CD14-positive monocyte (primary cell): ENCODE results near the gene MED28. TPM values are rescaled to one million over a fixed set of nuclear protein-coding genes. Genes with fewer than 3 reads are reported as not detected.

ENCODE experiments used
- DNase-seq, 3 donors: peaks; one replicate each; pipeline ENCODE4 v3.0.0-alpha.2; 2011 to 2022
- H2AFZ ChIP-seq: 2 replicates; pipeline ENCODE4 v1.6.0; 2012; ENCODE audit warnings: mild to moderate bottlenecking, low read depth, low read length, inconsistent platforms; ENCODE audit not compliant: insufficient read depth, poor library complexity, severe bottlenecking
- H3K27ac ChIP-seq, 2 donors: 1 replicate in 1 of 2; 2 replicates in 1 of 2; pipeline ENCODE4 v1.5.1; 2012 to 2013; ENCODE audit warnings: low read length in 2 of 2, control low read depth in 1 of 2, inconsistent platforms in 1 of 2, low read depth in 1 of 2, mild to moderate bottlenecking in 1 of 2
- H3K27me3 ChIP-seq, 2 donors: one replicate each; pipeline versions ENCODE4 v1.6.0 to v1.6.1; 2011 to 2013; ENCODE audit warnings: low read length in 2 of 2; ENCODE audit not compliant: control insufficient read depth in 2 of 2, insufficient read depth in 2 of 2
- H3K36me3 ChIP-seq, 2 donors: replicated peaks in 1 of 2; 1 replicate in 1 of 2; 2 replicates in 1 of 2; pipeline versions ENCODE4 v1.5.1 to v1.6.1; 2012 to 2013; ENCODE audit warnings: low read length in 2 of 2, control low read depth in 1 of 2, inconsistent platforms in 1 of 2, mild to moderate bottlenecking in 1 of 2; ENCODE audit not compliant: insufficient read depth in 2 of 2, control insufficient read depth in 1 of 2
- H3K4me1 ChIP-seq, 2 donors: 1 replicate in 1 of 2; 2 replicates in 1 of 2; pipeline versions ENCODE4 v1.5.1 to v1.6.1; 2012 to 2013; ENCODE audit warnings: low read length in 2 of 2, control low read depth in 1 of 2, inconsistent platforms in 1 of 2, mild to moderate bottlenecking in 1 of 2, moderate library complexity in 1 of 2; ENCODE audit not compliant: insufficient read depth in 2 of 2, control insufficient read depth in 1 of 2
- H3K4me2 ChIP-seq: replicated peaks from 2 replicates; pipeline ENCODE3; 2012; ENCODE audit warnings: low read length, moderate library complexity, mild to moderate bottlenecking; ENCODE audit not compliant: poor library complexity, severe bottlenecking; ENCODE audit errors: extremely low read depth
- H3K4me3 ChIP-seq, 3 experiments: fragments of 200-600 bp in 1 of 3; sonication (generic) in 1 of 3; replicated peaks in 1 of 3; 1 replicate in 2 of 3; 2 replicates in 1 of 3; pipeline ENCODE4 v1.5.1; 2011 to 2013; ENCODE audit warnings: low read length in 3 of 3, mild to moderate bottlenecking in 3 of 3, control low read depth in 2 of 3, low read depth in 2 of 3, inconsistent platforms in 1 of 3, moderate library complexity in 1 of 3
- H3K79me2 ChIP-seq: 2 replicates; pipeline ENCODE4 v1.6.0; 2012; ENCODE audit warnings: mild to moderate bottlenecking, control low read depth, inconsistent platforms, low read length, moderate library complexity; ENCODE audit not compliant: insufficient read depth
- H3K9ac ChIP-seq: 2 replicates; pipeline ENCODE4 v1.6.0; 2017; ENCODE audit warnings: low read length, mild to moderate bottlenecking; ENCODE audit not compliant: insufficient read depth, poor library complexity, severe bottlenecking
- H3K9me3 ChIP-seq, 2 donors: replicated peaks in 1 of 2; 1 replicate in 1 of 2; 2 replicates in 1 of 2; pipeline versions ENCODE4 v1.5.1 to v1.6.1; 2012 to 2013; ENCODE audit warnings: low read length in 2 of 2, control low read depth in 1 of 2; ENCODE audit not compliant: control insufficient read depth in 1 of 2, insufficient read depth in 1 of 2
- H4K20me1 ChIP-seq: 2 replicates; pipeline ENCODE4 v1.6.0; 2012; ENCODE audit warnings: mild to moderate bottlenecking, low read length, control low read depth, moderate library complexity; ENCODE audit not compliant: insufficient read depth
- H3K27ac Mint-ChIP-seq, 7 donors: one replicate each; pipeline ENCODE4 v1.8.0; 2020; ENCODE audit warnings: mild to moderate bottlenecking in 7 of 7, mixed read lengths in 7 of 7, moderate library complexity in 6 of 7, inconsistent platforms in 2 of 7
- H3K27me3 Mint-ChIP-seq, 3 donors: one replicate each; pipeline ENCODE4 v1.8.0; 2021 to 2022; ENCODE audit warnings: low read depth in 3 of 3, mild to moderate bottlenecking in 3 of 3, mixed read lengths in 3 of 3, moderate library complexity in 3 of 3, inconsistent platforms in 1 of 3
- H3K36me3 Mint-ChIP-seq, 2 donors: one replicate each; pipeline ENCODE4 v1.8.0; 2020; ENCODE audit warnings: mixed read lengths in 2 of 2, inconsistent platforms in 1 of 2, mild to moderate bottlenecking in 1 of 2
- H3K4me1 Mint-ChIP-seq: one replicate; pipeline ENCODE4 v1.8.0; 2020; ENCODE audit warnings: mild to moderate bottlenecking, mixed read lengths
- H3K4me3 Mint-ChIP-seq, 2 donors: one replicate each; pipeline ENCODE4 v1.8.0; 2020; ENCODE audit warnings: mild to moderate bottlenecking in 2 of 2, mixed read lengths in 2 of 2, moderate library complexity in 1 of 2
- H3K9me3 Mint-ChIP-seq, 7 donors: one replicate each; pipeline ENCODE4 v1.8.0; 2020 to 2022; ENCODE audit warnings: mixed read lengths in 7 of 7, mild to moderate bottlenecking in 6 of 7, moderate library complexity in 6 of 7, inconsistent platforms in 2 of 7
- WGBS: methylation state at CpG from one replicate; pipeline ENCODE4 v1.1.5; 2013; ENCODE audit warnings: missing lambda C conversion rate; ENCODE audit not compliant: insufficient coverage; 5-methylcytosine and 5-hydroxymethylcytosine counted together
- intact Hi-C, 2 donors: fragments of 100-400 bp; cut with micrococcal nuclease; formaldehyde crosslinking; loops; one replicate each; pipeline versions ENCODE4 v1.15.0 to v1.15.1; 2023
- polyA plus RNA-seq, 3 donors: library from polyadenylated mRNA; depleted of rRNA in 1 of 3; unstranded in 2 of 3; stranded (reverse) in 1 of 3; fragments of 300-500 nt in 2 of 3; fragments of >200 nt in 1 of 3; fragmentation: Illumina TruSeq in 2 of 3; gene quantifications; 1 replicate in 2 of 3; 2 replicates in 1 of 3; pipeline ENCODE4 v1.2.3, GENCODE V29; 2012 to 2021
- TF ChIP-seq, protein P1 (sequence below): fragments of 200-600 bp; IDR thresholded peaks from one replicate; pipeline ENCODE4 v1.8.0; 2022; ENCODE audit warnings: antibody characterized with exemption, mild to moderate bottlenecking

The MED28 gene
- polyA plus RNA-seq, 3 donors: 8.6 to 46.4 (median 43.5) TPM

DNA sequence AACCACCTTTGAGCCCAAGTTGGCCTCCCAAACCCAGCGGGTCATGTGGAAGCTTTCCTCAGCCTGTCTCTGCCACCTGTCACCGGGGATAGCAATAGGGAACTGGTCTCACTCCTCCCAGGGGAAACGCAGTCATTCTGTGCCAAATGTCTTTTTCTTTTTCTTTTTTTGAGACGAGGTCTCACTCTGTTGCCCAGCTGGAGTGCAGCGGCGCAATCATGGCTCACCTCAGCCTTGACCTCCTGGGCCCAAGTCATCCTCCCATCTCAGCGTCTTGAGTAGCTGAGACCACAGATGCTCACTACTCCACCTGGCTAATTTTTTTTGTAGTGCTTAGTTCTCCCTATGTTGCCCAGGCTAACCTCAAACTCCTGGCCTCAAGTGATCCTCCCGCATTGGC is 40.3 kb downstream of the MED28 start:
- H3K79me2 ChIP-seq: no peaks in the 10 kb centered on the region
- H3K27me3 ChIP-seq: no peaks in the 10 kb centered on the region
- Mint-ChIP-seq H3K27ac (no peak overlapping the region), H3K4me1 (no peaks in the 10 kb centered on the region), H3K9me3 (peaks cover 0 to 2% (median 0%) of the 10 kb centered on the region in 7 donors), H3K36me3 (no peaks in the 10 kb centered on the region), H3K27me3 (peaks cover 2 to 13% (median 7%) of the 10 kb centered on the region in 3 donors), H3K4me3 (peak overlapping the region in 1 of 2 donors; percentile 19)
- TF ChIP-seq, protein P1, sequence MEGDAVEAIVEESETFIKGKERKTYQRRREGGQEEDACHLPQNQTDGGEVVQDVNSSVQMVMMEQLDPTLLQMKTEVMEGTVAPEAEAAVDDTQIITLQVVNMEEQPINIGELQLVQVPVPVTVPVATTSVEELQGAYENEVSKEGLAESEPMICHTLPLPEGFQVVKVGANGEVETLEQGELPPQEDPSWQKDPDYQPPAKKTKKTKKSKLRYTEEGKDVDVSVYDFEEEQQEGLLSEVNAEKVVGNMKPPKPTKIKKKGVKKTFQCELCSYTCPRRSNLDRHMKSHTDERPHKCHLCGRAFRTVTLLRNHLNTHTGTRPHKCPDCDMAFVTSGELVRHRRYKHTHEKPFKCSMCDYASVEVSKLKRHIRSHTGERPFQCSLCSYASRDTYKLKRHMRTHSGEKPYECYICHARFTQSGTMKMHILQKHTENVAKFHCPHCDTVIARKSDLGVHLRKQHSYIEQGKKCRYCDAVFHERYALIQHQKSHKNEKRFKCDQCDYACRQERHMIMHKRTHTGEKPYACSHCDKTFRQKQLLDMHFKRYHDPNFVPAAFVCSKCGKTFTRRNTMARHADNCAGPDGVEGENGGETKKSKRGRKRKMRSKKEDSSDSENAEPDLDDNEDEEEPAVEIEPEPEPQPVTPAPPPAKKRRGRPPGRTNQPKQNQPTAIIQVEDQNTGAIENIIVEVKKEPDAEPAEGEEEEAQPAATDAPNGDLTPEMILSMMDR: no peak
- no peak overlapping the region for H3K4me2 ChIP-seq
- H2AFZ ChIP-seq: no peak overlapping the region
- DNase-seq: no peak
- no peaks in the 10 kb centered on the region for H3K9me3 ChIP-seq
- H3K4me1 ChIP-seq: no peaks in the 10 kb centered on the region
- 81% methylated on average over 8 of the region's 8 CpGs for WGBS
- H3K27ac ChIP-seq: no peak overlapping the region
- no peaks in the 10 kb centered on the region for H4K20me1 ChIP-seq
- H3K36me3 ChIP-seq: no peaks in the 10 kb centered on the region
- intact Hi-C loops: no loop called here
- no peak overlapping the region for H3K9ac ChIP-seq
- no peak overlapping the region for H3K4me3 ChIP-seq

DNA sequence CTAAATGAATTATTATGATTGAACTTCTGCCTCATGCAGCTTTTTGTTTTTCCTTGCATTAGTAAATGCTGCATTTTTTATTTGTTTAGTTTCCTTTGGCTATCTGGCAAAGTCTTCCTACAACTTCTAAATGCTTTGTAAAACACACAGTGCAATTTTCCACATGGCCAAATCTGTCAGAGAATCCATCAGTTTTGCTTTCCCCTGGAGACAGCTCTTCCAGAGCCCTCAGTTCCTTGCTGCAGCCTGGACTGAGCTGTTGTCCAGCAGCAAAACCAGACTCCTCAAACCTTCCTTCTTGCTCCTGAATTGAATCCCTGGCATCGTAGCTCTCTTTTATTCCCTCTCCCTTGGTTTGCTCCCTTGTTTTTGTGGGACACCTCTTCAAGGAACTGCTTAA is 42.6 kb downstream of the MED28 start:
- WGBS: 100% methylated on average over 1 of the region's 1 CpG
- H3K9ac ChIP-seq: no peak overlapping the region
- H3K4me1 Mint-ChIP-seq: no peaks in the 10 kb centered on the region
- H3K36me3 Mint-ChIP-seq: no peaks in the 10 kb centered on the region
- H4K20me1 ChIP-seq: no peaks in the 10 kb centered on the region
- TF ChIP-seq, protein P1: no peak
- intact Hi-C loops: no loop called here
- H3K4me1 ChIP-seq: peaks cover 0 to under 1% of the 10 kb centered on the region in 2 donors
- no peaks in the 10 kb centered on the region for H3K79me2 ChIP-seq
- no peaks in the 10 kb centered on the region for H3K36me3 ChIP-seq
- no peak overlapping the region for H3K4me3 ChIP-seq
- H3K27me3 Mint-ChIP-seq: peaks cover 2 to 8% (median 7%) of the 10 kb centered on the region in 3 donors
- H3K4me3 Mint-ChIP-seq: no peak overlapping the region
- no peak overlapping the region for H3K4me2 ChIP-seq
- no peak overlapping the region for H2AFZ ChIP-seq
- no peak overlapping the region for H3K27ac Mint-ChIP-seq
- no peaks in the 10 kb centered on the region for H3K27me3 ChIP-seq
- no peak for DNase-seq
- no peaks in the 10 kb centered on the region for H3K9me3 ChIP-seq
- peaks cover 0 to 2% (median 0%) of the 10 kb centered on the region in 7 donors for H3K9me3 Mint-ChIP-seq
- no peak overlapping the region for H3K27ac ChIP-seq
